ENCODE results near the gene ZNF862.
"Not testable (repeated sequence)": the region's sequence is repeated elsewhere in the genome, so short reads cannot be mapped to it uniquely, and the experiment has no call there.

ZNF862 gene

DNA sequence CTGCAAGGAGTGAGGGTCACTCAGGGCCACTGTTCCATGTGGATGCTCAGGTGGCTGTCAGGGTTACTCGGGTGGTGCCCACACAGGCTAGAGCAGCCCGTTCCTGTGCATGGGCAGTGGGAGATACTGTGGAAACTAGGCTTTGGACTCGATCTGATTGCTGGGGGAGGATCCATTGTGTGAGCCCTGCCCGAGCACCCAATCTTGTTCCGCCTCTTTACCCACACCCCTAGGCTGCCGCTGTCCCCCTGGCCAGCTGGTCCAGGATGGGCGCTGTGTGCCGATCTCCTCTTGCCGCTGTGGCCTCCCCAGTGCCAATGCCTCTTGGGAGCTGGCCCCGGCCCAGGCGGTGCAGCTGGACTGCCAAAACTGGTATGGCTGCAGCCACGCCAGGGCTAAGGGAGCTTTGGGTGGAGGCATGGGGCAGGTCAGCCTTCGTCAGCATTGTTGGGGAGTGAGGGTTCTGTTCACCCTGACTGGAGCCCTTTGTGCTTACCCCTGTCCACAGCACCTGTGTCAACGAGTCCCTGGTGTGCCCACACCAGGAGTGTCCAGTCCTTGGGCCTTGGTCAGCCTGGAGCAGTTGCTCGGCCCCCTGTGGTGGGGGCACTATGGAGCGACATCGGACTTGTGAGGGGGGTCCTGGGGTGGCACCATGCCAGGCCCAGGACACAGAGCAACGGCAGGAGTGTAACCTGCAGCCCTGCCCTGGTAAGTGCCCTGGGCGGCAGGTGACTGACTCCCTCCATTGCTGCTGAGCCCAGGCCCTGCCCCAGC is 12.4 kb upstream of the ZNF862 start:
- no peak for DNase-seq

DNA sequence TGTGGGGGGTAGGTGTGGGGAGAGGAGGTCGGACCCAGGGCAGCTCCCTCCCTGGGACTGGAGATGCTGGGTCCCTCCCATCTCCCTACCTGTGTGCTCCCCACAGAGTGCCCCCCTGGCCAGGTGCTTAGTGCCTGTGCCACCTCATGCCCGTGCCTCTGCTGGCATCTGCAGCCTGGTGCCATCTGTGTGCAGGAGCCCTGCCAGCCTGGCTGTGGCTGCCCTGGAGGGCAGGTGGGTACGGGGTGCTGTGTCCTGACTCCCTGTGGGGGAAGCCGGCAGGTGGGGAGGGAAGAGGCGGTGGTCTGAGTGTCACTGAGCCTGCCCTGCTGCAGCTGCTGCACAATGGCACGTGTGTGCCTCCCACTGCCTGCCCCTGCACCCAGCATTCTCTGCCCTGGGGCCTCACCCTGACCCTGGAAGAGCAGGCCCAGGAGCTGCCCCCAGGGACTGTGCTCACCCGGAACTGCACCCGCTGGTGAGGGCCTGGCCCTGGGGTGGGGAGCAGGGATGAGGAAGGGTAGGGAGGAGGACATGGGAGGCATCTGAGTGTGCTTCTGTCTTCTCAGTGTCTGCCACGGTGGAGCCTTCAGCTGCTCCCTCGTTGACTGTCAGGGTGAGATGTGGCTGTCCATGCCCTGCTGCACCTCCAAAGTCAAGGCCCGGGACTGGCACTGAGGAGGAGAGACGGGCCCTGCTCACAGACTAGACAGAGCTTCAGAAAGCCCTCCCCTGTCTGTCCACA is 11.7 kb upstream of the ZNF862 start:
- no peak for DNase-seq

DNA sequence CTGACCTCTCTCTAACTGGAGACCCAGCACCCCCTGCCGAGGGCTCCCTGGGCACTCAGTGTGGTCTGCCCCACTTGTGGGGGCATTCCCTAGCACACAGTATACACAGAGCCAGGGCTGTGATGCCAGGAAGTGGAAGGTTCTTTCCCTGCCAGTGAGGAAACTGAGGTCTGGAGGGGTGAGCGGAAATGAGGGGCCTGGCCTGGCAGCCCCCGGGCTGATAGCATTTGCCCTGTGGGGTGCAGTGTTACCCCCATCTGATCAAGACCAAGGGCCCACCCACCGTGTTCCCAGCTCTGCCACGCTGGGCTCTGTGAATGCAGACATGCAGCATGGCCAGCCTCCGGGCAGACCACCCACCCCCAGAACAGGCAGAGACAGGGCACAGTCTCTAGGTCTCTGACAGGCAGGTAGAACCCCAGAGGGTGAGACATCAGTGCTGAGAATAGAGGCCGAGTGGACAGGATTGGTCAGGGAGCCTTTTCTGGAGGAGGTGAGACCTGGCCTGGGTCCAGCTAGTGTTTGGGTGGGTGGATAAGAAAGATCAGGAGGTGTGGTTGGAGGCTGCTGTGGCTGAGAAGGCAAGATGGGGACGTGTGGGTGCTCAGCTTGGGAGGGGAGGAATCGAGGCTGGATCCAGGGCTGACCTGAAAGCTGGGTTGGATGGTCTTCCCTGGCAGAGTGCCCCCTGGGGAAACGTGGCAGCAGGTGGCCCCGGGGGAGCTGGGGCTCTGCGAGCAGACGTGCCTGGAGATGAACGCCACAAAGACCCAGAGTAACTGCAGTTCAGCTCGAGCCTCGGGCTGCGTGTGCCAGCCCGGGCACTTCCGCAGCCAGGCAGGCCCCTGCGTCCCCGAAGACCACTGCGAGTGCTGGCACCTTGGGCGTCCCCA is 10.8 kb upstream of the ZNF862 start:
- DNase-seq, result no peak

DNA sequence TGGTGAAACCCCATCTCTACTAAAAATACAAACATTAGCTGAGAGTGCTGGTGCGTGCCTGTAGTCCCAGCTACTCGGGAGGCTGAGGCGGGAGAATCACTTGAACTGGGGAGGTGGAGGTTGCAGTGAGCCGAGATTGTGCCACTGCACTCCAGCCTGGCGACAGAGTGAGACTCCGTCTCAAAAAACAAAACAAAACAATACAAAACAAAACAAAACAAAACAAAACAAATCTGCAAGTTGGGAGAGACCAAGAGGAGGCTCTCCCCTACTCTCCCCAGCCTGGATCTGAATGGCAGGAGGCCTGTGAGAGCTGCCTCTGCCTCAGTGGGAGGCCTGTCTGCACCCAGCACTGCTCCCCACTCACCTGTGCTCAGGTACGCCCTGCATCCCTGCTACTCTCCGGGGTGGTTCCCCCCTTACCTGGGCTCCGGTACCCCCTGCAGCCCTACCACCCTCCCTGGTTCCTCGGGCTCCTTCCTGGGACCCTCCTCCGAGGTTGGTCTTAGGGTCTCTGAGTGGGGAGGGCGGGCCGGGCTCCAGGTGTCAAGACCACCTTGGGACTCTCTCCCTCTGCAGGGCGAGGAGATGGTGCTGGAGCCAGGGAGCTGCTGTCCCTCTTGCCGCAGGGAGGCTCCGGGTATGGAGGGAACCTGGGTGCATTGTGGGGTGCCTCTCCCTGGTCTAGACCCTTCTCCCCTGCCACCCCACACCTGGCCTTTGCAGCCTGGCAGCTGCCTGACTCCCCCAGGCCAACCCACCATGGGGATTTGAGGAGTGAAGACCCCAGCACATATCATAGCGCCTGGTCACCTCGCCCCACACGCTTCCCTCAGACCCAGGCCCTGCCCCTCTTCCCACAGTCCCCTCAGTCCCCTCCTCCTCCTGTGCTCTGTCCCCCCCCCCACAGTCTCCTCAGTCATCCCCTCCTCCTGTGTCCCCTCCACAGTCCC is 9.5 kb upstream of the ZNF862 start:
- DNase-seq, result no peak

DNA sequence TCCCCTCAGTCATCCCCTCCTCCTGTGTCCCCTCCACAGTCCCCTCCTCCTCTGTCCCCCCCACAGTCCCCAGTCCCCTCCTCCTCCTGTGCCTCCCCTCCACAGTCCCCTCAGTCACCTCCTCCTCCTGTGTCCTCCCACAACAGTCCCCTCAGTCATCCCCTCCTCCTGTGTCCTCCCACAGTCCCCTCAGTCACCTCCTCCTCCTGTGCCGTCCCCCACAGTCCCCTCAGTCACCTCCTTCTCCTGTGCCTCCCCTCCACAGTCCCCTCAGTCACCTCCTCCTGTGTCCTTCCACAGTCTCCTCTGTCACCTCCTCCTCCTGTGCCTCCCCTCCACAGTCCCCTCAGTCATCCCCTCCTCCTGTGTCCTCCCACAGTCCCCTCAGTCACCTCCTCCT is 7.6 kb upstream of the ZNF862 start:
- not testable (repeated sequence) for DNase-seq

DNA sequence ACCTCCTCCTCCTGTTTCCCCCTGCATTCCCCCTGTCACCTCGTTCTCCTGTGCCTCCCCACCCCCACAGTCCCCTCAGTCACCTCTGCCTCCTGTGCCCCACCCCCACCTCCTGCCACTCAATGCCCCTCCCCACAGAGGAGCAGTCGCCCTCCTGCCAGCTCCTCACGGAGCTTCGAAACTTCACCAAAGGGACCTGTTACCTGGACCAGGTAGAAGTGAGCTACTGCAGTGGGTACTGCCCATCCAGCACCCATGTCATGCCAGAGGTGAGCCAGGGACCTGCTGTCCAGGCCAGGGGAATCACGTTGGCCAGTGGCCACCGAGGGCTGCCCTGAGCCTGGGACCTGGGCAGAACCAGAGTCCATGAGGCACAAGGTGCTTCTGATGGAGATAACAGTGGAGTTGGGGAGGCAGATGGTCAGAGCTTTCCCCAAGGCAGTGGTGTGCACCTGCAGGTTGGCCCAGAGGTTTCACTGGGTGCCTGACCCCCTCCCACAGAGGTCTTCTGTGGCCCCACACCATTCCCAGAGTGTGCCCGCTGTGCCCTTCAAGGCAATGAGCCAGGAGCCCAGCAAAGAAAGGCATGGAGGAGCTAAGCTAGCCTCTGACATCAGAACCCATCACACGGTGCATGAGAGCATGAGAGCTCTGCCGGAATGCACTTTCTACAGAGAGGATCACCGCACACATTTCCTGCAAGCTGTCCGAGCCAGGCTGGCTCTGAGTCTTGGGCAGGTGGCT is 7.0 kb upstream of the ZNF862 start:
- no peak for DNase-seq

DNA sequence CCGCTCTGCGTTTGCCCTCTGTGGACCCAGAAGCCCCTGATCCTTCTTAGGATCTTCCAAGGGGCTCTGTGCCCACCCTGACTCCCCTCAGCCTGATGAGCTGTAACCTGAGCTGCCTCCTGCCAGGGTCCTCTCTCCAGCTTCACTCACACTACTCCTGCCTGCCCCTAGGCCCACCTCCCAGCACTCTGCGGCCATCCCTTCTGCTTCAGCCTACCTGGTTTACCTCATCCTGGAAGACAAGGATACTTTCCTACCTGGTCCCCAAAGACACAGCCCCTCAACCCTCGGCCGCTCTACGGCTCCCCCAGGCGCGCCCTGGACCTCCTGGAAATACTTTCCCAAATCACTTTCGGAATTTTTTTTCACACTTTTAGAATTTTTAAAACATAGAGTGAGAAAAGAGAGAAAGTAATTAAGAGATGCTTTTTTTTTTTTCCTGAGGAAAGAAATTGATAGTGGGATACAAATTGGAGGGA is 6.4 kb upstream of the ZNF862 start:
- DNase-seq, result no peak

DNA sequence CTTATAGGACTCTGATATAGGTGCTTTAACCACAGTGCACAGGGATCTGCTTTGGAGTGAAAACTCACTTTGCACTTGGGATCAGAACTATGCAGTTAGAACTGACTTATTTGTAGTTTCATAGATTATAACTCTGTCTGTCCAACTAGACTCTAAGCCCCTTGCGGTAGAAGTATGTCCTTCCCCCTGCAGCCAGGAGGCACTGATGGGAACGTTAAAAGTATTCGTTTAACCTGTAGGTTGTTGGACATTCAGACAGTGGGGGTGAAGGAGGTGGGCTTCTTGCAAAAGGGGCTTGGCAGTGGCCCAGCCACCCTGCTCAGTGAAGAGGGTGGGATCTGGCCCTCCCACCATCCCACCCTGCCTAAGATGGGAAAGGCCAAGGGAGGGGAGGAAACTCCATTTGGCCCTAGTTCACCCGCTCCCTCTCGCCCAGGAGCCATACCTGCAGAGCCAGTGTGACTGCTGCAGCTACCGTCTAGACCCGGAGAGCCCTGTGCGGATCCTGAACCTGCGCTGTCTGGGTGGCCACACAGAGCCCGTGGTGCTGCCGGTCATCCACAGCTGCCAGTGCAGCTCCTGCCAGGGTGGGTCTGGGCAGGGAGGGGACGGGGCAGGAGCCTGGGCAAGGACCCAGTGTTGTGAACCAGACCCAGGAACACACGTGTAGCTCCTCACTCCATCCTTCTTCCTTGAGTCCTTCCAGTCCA is 5.7 kb upstream of the ZNF862 start:
- no peak for DNase-seq

DNA sequence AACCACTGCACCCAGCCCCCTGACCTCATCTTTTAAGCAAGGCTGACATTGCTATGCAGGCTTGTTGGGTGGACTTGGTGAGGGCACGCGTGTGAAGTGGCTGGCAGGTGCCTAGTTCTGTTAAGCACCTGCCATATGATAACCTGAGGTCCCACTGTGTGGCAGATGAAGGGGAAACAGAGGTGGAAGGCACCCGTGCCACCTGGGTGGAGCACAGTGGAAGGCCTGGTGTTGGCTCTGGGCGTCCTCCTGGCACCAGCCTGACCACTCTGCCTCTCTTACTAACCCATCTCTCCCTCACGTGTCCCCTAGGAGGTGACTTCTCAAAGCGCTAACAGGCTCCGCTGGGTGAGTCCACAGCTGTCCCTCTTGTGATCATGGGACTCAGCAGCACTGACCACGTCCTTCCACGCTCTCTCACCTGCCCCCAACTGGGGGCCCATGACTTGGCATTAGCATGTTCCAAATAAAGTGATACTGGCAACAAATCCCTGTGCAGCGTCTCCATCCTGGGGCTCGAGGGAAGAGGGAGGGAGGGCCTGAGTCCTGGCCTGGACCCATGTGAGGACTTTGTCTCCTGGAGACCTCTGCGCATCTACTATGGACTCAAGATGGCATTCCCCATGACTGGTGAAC is 4.6 kb upstream of the ZNF862 start:
- no peak for DNase-seq

DNA sequence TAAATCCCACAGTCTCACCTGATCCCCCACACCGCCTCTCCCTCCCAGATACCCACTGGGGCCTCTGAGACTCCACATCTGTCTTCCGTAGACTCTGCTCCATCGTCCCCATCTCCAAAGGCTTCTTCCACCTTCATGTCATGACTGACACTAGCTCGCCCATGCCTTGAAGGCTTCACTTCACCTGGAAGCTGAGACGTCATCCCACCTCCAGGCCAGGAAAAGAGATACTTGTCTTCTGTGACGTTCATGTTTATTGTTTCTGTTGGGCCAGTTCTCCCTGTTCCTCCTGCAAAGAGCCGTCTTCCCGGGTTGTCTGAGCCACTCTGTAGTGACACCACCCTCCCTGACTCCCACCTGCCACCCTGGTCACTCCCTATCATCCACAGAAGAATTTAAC is 3.6 kb upstream of the ZNF862 start:
- DNase-seq, result no peak

DNA sequence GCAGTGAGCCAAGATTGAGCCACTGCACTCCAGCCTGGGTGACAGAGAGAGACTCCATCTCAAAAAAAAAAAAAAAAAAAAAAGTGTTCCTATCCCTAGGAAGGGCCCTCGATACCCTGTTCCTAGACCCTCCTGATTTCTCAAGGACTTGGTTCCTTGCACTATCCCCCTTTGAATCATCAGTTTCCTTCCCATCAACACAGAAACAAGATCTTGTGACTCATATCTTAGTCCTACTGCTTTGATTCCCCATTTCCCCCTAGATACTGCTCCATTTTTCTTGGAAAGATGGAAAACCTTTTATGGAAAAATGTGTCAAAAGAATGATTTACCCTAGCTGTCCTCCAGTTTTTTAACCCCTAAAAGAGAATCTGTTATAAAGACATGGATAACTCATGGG is 1.7 kb upstream of the ZNF862 start:
- no peak for DNase-seq

DNA sequence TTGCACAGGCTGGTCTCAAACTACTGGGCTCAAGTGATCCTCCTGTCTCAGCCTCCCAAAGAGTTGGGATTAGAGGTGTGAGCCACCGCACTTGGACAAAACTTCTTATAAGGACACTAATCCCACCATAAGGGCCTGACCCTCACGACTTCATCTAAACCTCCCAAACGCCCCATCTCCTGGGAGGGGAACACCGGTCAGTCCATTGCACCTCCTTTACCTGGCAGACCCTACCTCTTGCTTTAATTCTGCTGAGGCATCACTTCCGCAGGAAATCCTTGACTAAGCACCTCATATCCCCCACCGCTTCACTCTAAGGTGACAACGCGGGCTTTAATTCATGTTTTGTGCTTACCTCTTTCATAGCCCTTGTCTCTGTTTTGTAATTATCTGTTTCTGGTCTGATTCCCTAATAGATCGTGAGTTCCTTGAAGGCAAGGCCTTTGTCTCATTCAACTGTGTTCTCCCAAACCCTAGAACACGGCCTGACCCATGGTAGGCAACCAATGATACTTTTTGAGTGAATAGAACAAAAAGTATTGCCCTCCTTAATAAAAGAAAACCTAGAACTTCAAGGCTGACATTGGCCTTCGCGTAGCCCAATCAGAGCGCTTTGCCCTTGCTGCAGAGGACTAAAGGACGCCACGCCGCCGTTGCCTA is 481 bp upstream of the ZNF862 start:
- no peak for DNase-seq

DNA sequence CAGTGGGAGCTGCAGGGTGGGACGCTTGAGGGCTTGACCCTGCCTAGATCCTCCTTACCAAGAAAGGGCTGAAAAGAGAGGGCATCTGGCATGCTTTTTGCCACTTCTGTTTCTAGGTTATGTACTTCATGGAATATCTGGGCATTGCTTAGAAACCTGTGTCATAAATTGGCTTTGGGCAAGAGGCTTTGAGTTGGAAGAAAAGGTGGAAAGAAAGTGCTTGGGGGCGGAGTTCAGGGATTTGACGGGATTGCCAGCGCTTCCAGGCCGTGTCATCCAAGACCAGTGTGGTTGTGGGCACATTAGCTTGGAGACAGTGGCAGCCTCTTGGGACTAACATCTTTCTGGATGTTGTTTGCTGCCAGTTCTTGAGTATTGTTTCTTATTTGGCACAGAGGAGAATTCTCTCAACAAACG is 825 bp downstream of the ZNF862 start:
- DNase-seq, result no peak

DNA sequence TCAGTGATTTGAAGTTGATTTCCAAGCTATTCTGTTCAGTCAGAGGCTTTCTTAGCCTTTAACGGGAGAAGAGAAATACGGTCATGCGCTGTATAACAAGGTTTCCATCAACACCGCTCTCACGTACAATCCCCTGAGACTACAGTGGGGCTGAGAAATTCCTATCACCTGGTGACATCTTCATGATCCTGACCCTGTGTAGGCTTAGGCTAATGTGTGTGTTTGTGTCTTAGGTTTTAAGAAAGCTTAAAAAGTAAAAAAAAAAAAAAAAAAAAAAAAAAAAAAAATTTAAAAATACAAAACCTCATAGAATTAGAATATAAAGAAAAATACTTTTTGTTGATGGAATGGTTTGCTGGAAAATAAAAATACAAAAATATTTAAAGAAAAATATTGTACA is 1.8 kb downstream of the ZNF862 start:
- DNase-seq, result no peak

DNA sequence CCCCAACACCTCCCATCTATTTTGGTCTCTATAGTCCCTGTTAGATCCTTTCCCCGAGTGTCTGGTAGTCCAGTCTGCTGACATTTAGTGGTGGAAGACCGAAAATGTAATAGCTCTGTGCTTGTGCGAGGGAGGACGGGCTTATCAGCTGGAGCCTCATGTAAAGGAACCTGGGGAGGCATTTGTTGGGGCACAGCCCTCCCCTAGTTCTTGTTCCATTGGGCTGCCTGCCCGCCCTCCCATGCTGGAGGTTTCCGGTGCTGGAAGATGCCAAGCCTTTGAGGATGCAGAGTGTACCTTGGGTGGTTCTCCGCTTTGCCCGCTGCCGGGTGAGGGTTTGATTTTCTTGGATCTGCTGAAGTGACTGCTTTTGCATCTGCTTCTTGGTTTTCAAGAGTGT is 5.4 kb downstream of the ZNF862 start:
- no peak for DNase-seq

DNA sequence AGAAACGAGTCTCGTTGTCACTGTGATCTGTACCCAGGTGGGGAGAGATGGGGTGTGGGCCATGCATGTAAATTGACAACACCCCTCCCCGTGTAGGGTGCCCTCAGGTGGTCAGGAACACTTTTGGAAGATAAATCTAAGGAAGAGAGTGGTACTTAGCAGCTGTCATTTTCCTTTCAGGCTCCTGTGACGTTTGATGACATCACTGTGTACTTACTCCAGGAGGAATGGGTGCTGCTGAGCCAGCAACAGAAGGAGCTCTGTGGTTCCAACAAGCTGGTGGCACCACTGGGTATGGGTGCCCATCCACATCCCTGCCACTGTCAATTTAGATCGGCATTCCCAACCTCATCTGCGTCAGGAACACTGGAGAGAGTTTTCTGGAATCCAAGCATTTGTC is 6.3 kb downstream of the ZNF862 start:
- no peak for DNase-seq

DNA sequence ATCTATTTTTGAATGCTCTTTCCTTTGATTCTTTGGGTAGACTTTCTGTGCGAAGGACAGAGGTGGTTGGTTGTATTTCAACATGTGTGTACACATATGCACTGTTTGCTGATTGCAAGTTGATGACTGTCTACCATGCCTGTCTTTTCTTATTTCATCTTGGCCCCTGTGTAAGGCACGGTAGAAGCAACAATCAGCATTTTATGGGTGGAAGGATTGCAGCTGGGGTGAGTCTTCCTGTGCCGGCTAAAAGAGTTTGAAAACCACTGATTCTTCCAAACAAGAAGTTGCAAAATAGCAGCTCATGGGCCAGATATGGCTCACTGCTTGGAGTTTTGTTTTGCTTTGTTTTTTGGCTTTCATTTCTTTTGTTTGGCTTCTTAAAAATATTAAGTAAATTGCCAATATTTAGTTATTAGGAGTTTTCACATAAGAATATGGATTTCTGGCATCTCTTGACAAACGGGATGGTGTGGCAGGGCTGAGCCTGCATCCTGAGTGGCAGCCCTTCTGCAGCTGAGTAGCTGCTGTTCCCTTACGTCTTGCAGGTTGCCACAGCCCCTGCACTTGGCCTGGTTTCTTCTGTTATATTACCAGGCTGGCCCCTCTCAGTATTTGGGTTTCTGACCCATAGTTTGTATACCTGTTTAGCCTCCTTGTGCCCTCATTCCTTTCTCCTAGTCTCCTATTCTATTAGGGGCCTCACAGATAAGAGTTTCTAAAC is 7.2 kb downstream of the ZNF862 start:
- no peak for DNase-seq

DNA sequence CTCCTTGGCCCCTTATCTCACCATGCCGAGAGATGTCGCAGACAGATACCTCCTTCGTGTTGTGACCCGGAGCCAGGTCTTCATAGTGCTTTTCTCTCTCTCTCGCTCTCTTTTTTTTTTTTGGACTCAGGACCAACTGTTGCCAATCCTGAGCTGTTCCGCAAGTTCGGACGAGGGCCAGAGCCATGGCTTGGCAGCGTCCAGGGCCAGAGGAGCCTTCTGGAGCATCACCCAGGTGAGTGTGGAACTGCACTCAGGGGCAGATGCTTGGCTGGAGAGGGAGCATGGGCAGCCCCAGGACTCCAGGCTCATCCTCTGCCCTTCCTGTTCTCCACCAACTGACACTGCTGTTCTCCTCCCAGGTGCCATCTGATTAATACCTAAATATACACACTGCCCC is 7.8 kb downstream of the ZNF862 start:
- no peak for DNase-seq

DNA sequence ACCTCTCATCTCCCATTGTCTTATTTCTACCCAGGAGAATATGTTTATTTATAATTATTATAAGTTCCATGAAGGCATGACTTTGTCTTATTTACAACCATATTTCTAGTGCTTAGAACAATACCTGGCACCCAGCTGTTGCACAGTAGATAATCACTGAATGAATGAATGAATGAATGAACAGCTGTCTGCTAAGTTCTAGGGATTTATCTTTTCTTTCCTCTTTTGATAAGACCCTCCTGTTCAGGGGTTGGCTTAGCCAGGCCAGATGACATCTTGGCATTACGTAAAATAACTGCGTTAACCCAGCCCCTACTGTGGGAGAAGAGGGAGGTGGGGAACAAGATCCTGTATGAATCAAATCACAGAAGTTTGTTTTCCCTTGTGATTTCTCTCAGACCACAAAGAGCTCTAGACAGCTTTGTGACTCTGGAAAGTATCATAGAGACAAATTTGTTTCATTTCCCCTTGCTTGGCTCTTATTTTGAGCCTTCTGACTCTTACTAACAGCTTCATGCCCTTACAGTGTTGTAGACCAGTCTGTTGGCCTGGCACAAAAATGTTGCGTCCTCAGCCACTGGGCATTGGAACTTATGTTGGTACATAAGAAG is 8.4 kb downstream of the ZNF862 start:
- DNase-seq, result no peak

All from stimulated activated CD4-positive, alpha-beta T cell treated with anti-CD3 and anti-CD28 coated beads, Interleukin-4, amount 100 ng/mL, for 24 hours (primary cell).